ENCODE measurements around the gene KLF7.

Gene KLF7

GRCh38 chr2:207045531-207045930, 120.2 kb downstream of the KLF7 start:
- in situ Hi-C loops (cut with MboI; ENCODE audit: low pct_unique_long_range_greater_than_20kb, low sequenced_read_pairs, unreplicated experiment), result no loop called here
- DNase-seq (ENCODE audit: low spot score), result no peak
- TF ChIP-seq, protein P1, sequence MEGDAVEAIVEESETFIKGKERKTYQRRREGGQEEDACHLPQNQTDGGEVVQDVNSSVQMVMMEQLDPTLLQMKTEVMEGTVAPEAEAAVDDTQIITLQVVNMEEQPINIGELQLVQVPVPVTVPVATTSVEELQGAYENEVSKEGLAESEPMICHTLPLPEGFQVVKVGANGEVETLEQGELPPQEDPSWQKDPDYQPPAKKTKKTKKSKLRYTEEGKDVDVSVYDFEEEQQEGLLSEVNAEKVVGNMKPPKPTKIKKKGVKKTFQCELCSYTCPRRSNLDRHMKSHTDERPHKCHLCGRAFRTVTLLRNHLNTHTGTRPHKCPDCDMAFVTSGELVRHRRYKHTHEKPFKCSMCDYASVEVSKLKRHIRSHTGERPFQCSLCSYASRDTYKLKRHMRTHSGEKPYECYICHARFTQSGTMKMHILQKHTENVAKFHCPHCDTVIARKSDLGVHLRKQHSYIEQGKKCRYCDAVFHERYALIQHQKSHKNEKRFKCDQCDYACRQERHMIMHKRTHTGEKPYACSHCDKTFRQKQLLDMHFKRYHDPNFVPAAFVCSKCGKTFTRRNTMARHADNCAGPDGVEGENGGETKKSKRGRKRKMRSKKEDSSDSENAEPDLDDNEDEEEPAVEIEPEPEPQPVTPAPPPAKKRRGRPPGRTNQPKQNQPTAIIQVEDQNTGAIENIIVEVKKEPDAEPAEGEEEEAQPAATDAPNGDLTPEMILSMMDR (IDR thresholded peaks at IDR 0.05; ENCODE audit: extremely low read depth, insufficient read depth, missing control alignments), result no peak

- DNase-seq (ENCODE audit: low spot score), result no peak
- in situ Hi-C loops (cut with MboI; ENCODE audit: low pct_unique_long_range_greater_than_20kb, low sequenced_read_pairs, unreplicated experiment), result no loop called here
- TF ChIP-seq, protein P1 (IDR thresholded peaks at IDR 0.05; ENCODE audit: extremely low read depth, insufficient read depth, missing control alignments), result no peak
These were observed 121.1 kb downstream of the KLF7 start for GRCh38 chr2:207044379-207045362.

DNA sequence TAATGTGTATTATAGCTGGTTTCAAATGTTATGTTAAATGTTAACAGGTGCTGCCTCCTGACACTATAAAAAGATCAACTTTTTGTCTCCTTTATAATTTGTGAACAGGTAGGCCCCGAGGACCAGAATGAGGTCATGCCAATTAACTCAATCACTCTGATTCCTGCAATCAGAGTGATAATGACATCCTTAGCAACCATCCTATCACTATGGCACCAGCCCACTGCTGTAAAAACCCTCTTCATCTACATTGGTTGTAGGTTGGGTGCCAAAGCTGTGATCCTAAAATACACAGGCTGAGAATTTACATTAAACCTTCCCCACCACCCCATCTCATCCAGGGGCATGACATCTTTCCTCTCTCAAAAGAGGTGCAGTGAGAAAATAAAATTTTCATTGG, 122.9 kb downstream of the KLF7 start:
- TF ChIP-seq, protein P1 (IDR thresholded peaks at IDR 0.05; ENCODE audit: extremely low read depth, insufficient read depth, missing control alignments), result no peak
- in situ Hi-C loops (cut with MboI; ENCODE audit: low pct_unique_long_range_greater_than_20kb, low sequenced_read_pairs, unreplicated experiment), result no loop called here
- no peak for DNase-seq (ENCODE audit: low spot score)

GRCh38 chr2:207041786-207042554, 123.8 kb downstream of the KLF7 start:
- TF ChIP-seq, protein P1 (IDR thresholded peaks at IDR 0.05; ENCODE audit: extremely low read depth, insufficient read depth, missing control alignments), result no peak
- no peak for DNase-seq (ENCODE audit: low spot score)
- in situ Hi-C loops (cut with MboI; ENCODE audit: low pct_unique_long_range_greater_than_20kb, low sequenced_read_pairs, unreplicated experiment), result no loop called here

GRCh38 chr2:207041279-207041678, 124.5 kb downstream of the KLF7 start:
- TF ChIP-seq, protein P1 (IDR thresholded peaks at IDR 0.05; ENCODE audit: extremely low read depth, insufficient read depth, missing control alignments), result no peak
- no peak for DNase-seq (ENCODE audit: low spot score)
- in situ Hi-C loops (cut with MboI; ENCODE audit: low pct_unique_long_range_greater_than_20kb, low sequenced_read_pairs, unreplicated experiment), result no loop called here

DNA sequence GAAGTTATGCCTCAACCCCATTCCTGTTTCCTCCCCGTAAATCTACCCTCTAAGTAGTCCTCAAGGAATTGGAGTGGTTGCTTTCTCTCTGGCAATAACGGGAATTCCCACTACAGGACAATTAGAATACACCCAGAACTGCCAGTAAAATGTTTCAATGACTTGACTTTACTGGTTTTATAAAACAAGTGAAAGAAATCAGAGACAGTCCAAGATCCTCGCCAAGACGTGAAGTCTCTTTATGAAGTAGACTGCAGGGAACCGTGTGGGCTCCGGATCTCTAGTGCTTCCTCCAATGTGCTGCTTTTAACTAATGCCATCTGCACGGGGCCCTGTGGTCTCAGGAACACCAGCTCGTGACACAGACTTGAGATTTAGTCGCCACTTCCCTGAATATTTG, 125.1 kb downstream of the KLF7 start:
- DNase-seq (ENCODE audit: low spot score), result no peak
- in situ Hi-C loops (cut with MboI; ENCODE audit: low pct_unique_long_range_greater_than_20kb, low sequenced_read_pairs, unreplicated experiment), result no loop called here

More for the DNA sequence above, 125.1 kb downstream of the KLF7 start:
- TF ChIP-seq, protein P1 (IDR thresholded peaks at IDR 0.05; ENCODE audit: extremely low read depth, insufficient read depth, missing control alignments), result no peak
